ENCODE results near the gene GPR27. TPM values are rescaled to one million over a fixed set of nuclear protein-coding genes. Genes with fewer than 3 reads are reported as not detected.

Gene GPR27
- total and polyA plus RNA-seq, 2 experiments from 2014 or later, result 7.8 to 11.8 TPM

DNA sequence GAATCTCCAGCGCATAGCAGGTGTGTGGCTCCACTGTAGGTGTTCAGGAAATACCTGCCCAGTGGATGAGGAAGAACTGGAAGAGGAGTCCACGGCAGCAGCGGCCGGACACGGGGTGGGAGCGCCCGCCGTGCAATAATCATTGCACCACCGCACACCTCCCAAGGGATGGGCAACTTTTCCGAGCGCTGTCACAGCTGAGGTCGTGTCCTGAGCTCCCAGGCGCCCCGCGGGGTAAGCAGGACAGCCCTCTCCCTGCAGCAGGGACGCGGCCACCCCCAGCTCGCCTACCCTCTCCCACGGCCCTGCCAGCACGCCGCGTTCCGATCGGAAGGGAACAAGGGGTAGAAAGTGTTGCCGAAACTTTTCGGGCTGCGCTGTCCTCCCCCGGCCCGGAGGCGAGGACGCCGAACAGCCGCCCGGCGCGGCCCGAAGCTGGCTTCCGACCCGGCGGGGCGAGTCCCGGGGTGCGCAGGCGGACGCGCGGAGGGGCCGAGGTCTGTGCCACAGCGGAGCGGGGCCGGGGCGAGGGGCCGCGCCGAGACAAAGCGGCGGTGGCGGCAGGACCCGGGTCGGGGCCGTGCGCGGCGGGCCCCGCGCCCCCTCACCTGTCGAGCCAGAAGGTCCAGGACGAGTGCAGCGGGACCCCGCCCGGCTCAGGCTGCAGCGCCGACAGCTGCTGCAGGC lies 28.9 kb upstream of the GPR27 start (continued):
- TF ChIP-seq, protein P1, sequence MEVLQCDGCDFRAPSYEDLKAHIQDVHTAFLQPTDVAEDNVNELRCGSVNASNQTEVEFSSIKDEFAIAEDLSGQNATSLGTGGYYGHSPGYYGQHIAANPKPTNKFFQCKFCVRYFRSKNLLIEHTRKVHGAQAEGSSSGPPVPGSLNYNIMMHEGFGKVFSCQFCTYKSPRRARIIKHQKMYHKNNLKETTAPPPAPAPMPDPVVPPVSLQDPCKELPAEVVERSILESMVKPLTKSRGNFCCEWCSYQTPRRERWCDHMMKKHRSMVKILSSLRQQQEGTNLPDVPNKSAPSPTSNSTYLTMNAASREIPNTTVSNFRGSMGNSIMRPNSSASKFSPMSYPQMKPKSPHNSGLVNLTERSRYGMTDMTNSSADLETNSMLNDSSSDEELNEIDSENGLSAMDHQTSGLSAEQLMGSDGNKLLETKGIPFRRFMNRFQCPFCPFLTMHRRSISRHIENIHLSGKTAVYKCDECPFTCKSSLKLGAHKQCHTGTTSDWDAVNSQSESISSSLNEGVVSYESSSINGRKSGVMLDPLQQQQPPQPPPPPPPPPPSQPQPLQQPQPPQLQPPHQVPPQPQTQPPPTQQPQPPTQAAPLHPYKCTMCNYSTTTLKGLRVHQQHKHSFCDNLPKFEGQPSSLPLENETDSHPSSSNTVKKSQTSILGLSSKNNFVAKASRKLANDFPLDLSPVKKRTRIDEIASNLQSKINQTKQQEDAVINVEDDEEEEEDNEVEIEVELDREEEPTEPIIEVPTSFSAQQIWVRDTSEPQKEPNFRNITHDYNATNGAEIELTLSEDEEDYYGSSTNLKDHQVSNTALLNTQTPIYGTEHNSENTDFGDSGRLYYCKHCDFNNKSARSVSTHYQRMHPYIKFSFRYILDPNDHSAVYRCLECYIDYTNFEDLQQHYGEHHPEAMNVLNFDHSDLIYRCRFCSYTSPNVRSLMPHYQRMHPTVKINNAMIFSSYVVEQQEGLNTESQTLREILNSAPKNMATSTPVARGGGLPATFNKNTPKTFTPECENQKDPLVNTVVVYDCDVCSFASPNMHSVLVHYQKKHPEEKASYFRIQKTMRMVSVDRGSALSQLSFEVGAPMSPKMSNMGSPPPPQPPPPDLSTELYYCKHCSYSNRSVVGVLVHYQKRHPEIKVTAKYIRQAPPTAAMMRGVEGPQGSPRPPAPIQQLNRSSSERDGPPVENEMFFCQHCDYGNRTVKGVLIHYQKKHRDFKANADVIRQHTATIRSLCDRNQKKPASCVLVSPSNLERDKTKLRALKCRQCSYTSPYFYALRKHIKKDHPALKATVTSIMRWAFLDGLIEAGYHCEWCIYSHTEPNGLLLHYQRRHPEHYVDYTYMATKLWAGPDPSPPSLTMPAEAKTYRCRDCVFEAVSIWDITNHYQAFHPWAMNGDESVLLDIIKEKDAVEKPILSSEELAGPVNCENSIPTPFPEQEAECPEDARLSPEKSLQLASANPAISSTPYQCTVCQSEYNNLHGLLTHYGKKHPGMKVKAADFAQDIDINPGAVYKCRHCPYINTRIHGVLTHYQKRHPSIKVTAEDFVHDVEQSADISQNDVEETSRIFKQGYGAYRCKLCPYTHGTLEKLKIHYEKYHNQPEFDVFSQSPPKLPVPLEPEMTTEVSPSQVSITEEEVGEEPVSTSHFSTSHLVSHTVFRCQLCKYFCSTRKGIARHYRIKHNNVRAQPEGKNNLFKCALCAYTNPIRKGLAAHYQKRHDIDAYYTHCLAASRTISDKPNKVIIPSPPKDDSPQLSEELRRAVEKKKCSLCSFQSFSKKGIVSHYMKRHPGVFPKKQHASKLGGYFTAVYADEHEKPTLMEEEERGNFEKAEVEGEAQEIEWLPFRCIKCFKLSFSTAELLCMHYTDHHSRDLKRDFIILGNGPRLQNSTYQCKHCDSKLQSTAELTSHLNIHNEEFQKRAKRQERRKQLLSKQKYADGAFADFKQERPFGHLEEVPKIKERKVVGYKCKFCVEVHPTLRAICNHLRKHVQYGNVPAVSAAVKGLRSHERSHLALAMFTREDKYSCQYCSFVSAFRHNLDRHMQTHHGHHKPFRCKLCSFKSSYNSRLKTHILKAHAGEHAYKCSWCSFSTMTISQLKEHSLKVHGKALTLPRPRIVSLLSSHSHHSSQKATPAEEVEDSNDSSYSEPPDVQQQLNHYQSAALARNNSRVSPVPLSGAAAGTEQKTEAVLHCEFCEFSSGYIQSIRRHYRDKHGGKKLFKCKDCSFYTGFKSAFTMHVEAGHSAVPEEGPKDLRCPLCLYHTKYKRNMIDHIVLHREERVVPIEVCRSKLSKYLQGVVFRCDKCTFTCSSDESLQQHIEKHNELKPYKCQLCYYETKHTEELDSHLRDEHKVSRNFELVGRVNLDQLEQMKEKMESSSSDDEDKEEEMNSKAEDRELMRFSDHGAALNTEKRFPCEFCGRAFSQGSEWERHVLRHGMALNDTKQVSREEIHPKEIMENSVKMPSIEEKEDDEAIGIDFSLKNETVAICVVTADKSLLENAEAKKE (CRISPR knock-in tag; IDR thresholded peaks at IDR 0.05), result no peak
- no peak for TF ChIP-seq STAT1 (IDR thresholded peaks at IDR 0.05; ENCODE audit: unreplicated experiment)
- TF ChIP-seq, protein P2, sequence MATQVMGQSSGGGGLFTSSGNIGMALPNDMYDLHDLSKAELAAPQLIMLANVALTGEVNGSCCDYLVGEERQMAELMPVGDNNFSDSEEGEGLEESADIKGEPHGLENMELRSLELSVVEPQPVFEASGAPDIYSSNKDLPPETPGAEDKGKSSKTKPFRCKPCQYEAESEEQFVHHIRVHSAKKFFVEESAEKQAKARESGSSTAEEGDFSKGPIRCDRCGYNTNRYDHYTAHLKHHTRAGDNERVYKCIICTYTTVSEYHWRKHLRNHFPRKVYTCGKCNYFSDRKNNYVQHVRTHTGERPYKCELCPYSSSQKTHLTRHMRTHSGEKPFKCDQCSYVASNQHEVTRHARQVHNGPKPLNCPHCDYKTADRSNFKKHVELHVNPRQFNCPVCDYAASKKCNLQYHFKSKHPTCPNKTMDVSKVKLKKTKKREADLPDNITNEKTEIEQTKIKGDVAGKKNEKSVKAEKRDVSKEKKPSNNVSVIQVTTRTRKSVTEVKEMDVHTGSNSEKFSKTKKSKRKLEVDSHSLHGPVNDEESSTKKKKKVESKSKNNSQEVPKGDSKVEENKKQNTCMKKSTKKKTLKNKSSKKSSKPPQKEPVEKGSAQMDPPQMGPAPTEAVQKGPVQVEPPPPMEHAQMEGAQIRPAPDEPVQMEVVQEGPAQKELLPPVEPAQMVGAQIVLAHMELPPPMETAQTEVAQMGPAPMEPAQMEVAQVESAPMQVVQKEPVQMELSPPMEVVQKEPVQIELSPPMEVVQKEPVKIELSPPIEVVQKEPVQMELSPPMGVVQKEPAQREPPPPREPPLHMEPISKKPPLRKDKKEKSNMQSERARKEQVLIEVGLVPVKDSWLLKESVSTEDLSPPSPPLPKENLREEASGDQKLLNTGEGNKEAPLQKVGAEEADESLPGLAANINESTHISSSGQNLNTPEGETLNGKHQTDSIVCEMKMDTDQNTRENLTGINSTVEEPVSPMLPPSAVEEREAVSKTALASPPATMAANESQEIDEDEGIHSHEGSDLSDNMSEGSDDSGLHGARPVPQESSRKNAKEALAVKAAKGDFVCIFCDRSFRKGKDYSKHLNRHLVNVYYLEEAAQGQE (IDR thresholded peaks at IDR 0.05; ENCODE audit: unreplicated experiment), result no peak
